Measurements from ENCODE around the gene CDH24.

CDH24 gene

GRCh38 chr14:23058654-23059504 is 1.6 kb upstream of the CDH24 start:
- H3K27ac ChIP-seq (replicated peaks): no peak overlapping the region

GRCh38 chr14:23057757-23058653 is 685 bp upstream of the CDH24 start:
- TF ChIP-seq CTCF (IDR thresholded peaks at IDR 0.05; ENCODE audit: insufficient read depth, low read length) (peak; percentile 84), GABPA (IDR thresholded peaks at IDR 0.05; ENCODE audit: low read depth) (no peak), POLR2AphosphoS5 (IDR thresholded peaks at IDR 0.05; ENCODE audit: low read depth) (peak; percentile 88)
- peak; percentile 80 to 89 for DNase-seq (ENCODE audit: low read depth in 1 of 2, low spot score in 1 of 2)
- Histone ChIP-seq H3K27ac (replicated peaks) (peak overlapping the region; percentile 24; the same call in 1 of the 2 replicates), H3K4me3 (replicated peaks; ENCODE audit: insufficient read depth, low read length) (peak overlapping the region; percentile 63), H3K27me3 (ENCODE audit: insufficient read depth, poor library complexity, severe bottlenecking) (no peaks in the 10 kb centered on the region)

More at GRCh38 chr14:23058654-23059504, 1.6 kb upstream of the CDH24 start:
- TF ChIP-seq SPI1 (IDR thresholded peaks at IDR 0.05; ENCODE audit: borderline replicate concordance, low read depth) (no peak), REST (IDR thresholded peaks at IDR 0.05; ENCODE audit: insufficient replicate concordance, low read depth) (no peak), POLR2AphosphoS5 (IDR thresholded peaks at IDR 0.05; ENCODE audit: low read depth) (no peak), GABPA (IDR thresholded peaks at IDR 0.05; ENCODE audit: low read depth) (no peak), CTCF (IDR thresholded peaks at IDR 0.05; ENCODE audit: insufficient read depth, low read length) (no peak)
- Histone ChIP-seq H3K4me3 (replicated peaks; ENCODE audit: insufficient read depth, low read length) (no peak overlapping the region), H3K27me3 (ENCODE audit: insufficient read depth, poor library complexity, severe bottlenecking) (no peaks in the 10 kb centered on the region)
- no peak for DNase-seq (ENCODE audit: low read depth in 1 of 2, low spot score in 1 of 2)

- DNase-seq (ENCODE audit: low read depth in 1 of 2, low spot score in 1 of 2): peak; percentile 54 to 80
- Histone ChIP-seq H3K27ac (replicated peaks) (no peak overlapping the region), H3K4me3 (replicated peaks; ENCODE audit: insufficient read depth, low read length) (peak overlapping the region; percentile 63)
These were observed 970 bp downstream of the CDH24 start for GRCh38 chr14:23056145-23056955.

More at GRCh38 chr14:23056145-23056955, 970 bp downstream of the CDH24 start:
- peak; percentile 21; the same call in 1 of the 2 replicates for TF ChIP-seq POLR2AphosphoS5 (IDR thresholded peaks at IDR 0.05; ENCODE audit: low read depth)
- TF ChIP-seq GABPA (IDR thresholded peaks at IDR 0.05; ENCODE audit: low read depth): no peak
- peak; percentile 87 for TF ChIP-seq CTCF (IDR thresholded peaks at IDR 0.05; ENCODE audit: insufficient read depth, low read length)
- no peaks in the 10 kb centered on the region for H3K27me3 ChIP-seq (ENCODE audit: insufficient read depth, poor library complexity, severe bottlenecking)

All from HL-60 (cell line).